ENCODE measurements around the gene SPRYD4.
"Not testable (repeated sequence)": the region's sequence is repeated elsewhere in the genome, so short reads cannot be mapped to it uniquely, and the experiment has no call there.

DNA sequence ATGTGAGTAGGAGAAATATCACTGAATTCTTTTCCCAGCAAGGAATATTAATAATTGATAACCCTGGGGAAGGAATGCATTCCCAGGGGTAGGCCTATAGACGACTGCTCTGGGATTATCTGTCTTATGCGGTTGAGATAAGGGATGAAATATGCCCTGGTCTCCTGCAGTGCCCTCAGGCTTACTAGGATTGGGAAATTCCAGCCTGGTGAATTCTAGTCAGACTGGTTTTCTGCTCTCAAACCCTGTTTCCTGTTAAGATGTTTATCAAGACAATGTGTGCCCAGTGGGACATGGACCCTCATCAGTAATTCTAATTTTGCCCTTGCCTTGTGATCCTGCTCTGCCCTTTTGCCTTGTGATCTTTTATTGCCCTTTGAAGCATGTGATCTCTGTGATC, 25.2 kb upstream of the SPRYD4 start:
- TF ChIP-seq, protein P1, sequence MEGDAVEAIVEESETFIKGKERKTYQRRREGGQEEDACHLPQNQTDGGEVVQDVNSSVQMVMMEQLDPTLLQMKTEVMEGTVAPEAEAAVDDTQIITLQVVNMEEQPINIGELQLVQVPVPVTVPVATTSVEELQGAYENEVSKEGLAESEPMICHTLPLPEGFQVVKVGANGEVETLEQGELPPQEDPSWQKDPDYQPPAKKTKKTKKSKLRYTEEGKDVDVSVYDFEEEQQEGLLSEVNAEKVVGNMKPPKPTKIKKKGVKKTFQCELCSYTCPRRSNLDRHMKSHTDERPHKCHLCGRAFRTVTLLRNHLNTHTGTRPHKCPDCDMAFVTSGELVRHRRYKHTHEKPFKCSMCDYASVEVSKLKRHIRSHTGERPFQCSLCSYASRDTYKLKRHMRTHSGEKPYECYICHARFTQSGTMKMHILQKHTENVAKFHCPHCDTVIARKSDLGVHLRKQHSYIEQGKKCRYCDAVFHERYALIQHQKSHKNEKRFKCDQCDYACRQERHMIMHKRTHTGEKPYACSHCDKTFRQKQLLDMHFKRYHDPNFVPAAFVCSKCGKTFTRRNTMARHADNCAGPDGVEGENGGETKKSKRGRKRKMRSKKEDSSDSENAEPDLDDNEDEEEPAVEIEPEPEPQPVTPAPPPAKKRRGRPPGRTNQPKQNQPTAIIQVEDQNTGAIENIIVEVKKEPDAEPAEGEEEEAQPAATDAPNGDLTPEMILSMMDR (IDR thresholded peaks at IDR 0.05), result not testable (repeated sequence)
- not testable (repeated sequence) for TF ChIP-seq POLR2AphosphoS5 (IDR thresholded peaks at IDR 0.05)
